Naive thymus-derived CD4-positive, alpha-beta T cell (primary cell): ENCODE measurements around the gene GCFC2. TPM values are rescaled to one million over a fixed set of nuclear protein-coding genes. Genes with fewer than 3 reads are reported as not detected.
A peak's percentile ranks its signal among the peaks of the same experiment; 100 is the strongest.
"Not testable (repeated sequence)": the region's sequence is repeated elsewhere in the genome, so short reads cannot be mapped to it uniquely, and the experiment has no call there.

Source experiments
- ATAC-seq: fragments of 150-1000 bp; cut with Tn5 transposase; 2 replicates; pipeline ENCODE4 v1.10.0; 2021; ENCODE audit warnings: mild to moderate bottlenecking, moderate library complexity
- CTCF ChIA-PET: fragments of 350-600 bp; sonication (Branson Sonifier 250); formaldehyde crosslinking; loops from one replicate; lab custom pipeline; 2021; ENCODE audit warnings: antibody characterized with exemption; lab: Charles Lee
- POLR2A ChIA-PET: fragments of 350-600 bp; sonication (Branson Sonifier 250); formaldehyde crosslinking; loops from one replicate; lab custom pipeline; 2021; ENCODE audit warnings: antibody characterized with exemption, inconsistent platforms; lab: Charles Lee
- DNase-seq, 9 donors: peaks; one replicate each; pipeline versions ENCODE4 v3.0.0 to v3.0.0-alpha.2; 2020 to 2022; ENCODE audit warnings: mixed read lengths in 1 of 9
- H3K27ac ChIP-seq: one replicate; pipeline ENCODE4 v1.7.0; 2013; ENCODE audit warnings: mild to moderate bottlenecking, low read depth, low read length, moderate library complexity
- H3K27me3 ChIP-seq, 2 donors: one replicate each; pipeline ENCODE4 v1.7.0; 2013; ENCODE audit warnings: low read length in 2 of 2, mild to moderate bottlenecking in 2 of 2, moderate library complexity in 2 of 2; ENCODE audit not compliant: control insufficient read depth in 2 of 2, insufficient read depth in 2 of 2
- H3K36me3 ChIP-seq, 3 experiments: 1 replicate in 2 of 3; 2 replicates in 1 of 3; pipeline ENCODE4 v1.7.0; 2013; ENCODE audit warnings: low read length in 3 of 3, mild to moderate bottlenecking in 3 of 3, moderate library complexity in 1 of 3; ENCODE audit not compliant: insufficient read depth in 3 of 3, control insufficient read depth in 2 of 3
- H3K4me1 ChIP-seq, 2 donors: one replicate each; pipeline ENCODE4 v1.7.0; 2013; ENCODE audit warnings: low read length in 2 of 2, mild to moderate bottlenecking in 2 of 2, moderate library complexity in 1 of 2; ENCODE audit not compliant: control insufficient read depth in 2 of 2, insufficient read depth in 2 of 2
- H3K4me3 ChIP-seq: 2 replicates; pipeline ENCODE4 v1.7.0; 2013; ENCODE audit warnings: mild to moderate bottlenecking, low read length
- H3K9me3 ChIP-seq, 3 experiments: 1 replicate in 2 of 3; 2 replicates in 1 of 3; pipeline ENCODE4 v1.7.0; 2013; ENCODE audit warnings: low read length in 3 of 3; ENCODE audit not compliant: control insufficient read depth in 2 of 3
- H3K27ac Mint-ChIP-seq, 9 donors: one replicate each; pipeline ENCODE4 v1.8.0; 2020 to 2022; ENCODE audit warnings: mixed read lengths in 9 of 9, mild to moderate bottlenecking in 8 of 9, moderate library complexity in 5 of 9, inconsistent platforms in 2 of 9
- H3K27me3 Mint-ChIP-seq, 5 donors: one replicate each; pipeline ENCODE4 v1.8.0; 2021 to 2022; ENCODE audit warnings: mixed read lengths in 5 of 5, mild to moderate bottlenecking in 1 of 5
- H3K36me3 Mint-ChIP-seq, 5 donors: one replicate each; pipeline ENCODE4 v1.8.0; 2020 to 2022; ENCODE audit warnings: mixed read lengths in 5 of 5, mild to moderate bottlenecking in 3 of 5, inconsistent platforms in 1 of 5
- H3K4me1 Mint-ChIP-seq, 7 donors: one replicate each; pipeline ENCODE4 v1.8.0; 2020 to 2022; ENCODE audit warnings: mixed read lengths in 7 of 7, mild to moderate bottlenecking in 3 of 7, inconsistent platforms in 1 of 7
- H3K4me3 Mint-ChIP-seq, 10 donors: one replicate each; pipeline ENCODE4 v1.8.0; 2020 to 2022; ENCODE audit warnings: mild to moderate bottlenecking in 10 of 10, mixed read lengths in 10 of 10, moderate library complexity in 6 of 10, inconsistent platforms in 2 of 10
- H3K9me3 Mint-ChIP-seq, 11 donors: one replicate each; pipeline ENCODE4 v1.8.0; 2020 to 2022; ENCODE audit warnings: mixed read lengths in 11 of 11, mild to moderate bottlenecking in 4 of 11, inconsistent platforms in 1 of 11, moderate library complexity in 1 of 11
- intact Hi-C, 2 donors: fragments of 100-400 bp; cut with micrococcal nuclease; formaldehyde crosslinking; loops; one replicate each; pipeline ENCODE4 v1.15.1; 2023
- polyA plus RNA-seq, 2 donors: library from polyadenylated mRNA; unstranded; fragments of 300-500 nt; fragmentation: Illumina TruSeq; gene quantifications; one replicate each; pipeline ENCODE4 v1.2.3, GENCODE V29; 2021
- total RNA-seq, 6 experiments: library from RNA in 5 of 6; stranded (reverse) in 5 of 6; gene quantifications; 1 replicate in 5 of 6; 2 replicates in 1 of 6; pipeline ENCODE4 v1.2.3 and lab custom pipeline; 2021 to 2026

Gene GCFC2
- total and polyA plus RNA-seq, 7 experiments from 2014 or later = 15.8 to 31.7 (median 26.5) TPM

- Mint-ChIP-seq H3K4me1 (peaks cover 0 to 10% (median 6%) of the 10 kb centered on the region in 7 donors), H3K27ac (no peak overlapping the region), H3K27me3 (no peaks in the 10 kb centered on the region), H3K4me3 (no peak overlapping the region), H3K9me3 (no peaks in the 10 kb centered on the region), H3K36me3 (peaks cover 4 to 32% (median 13%) of the 10 kb centered on the region in 5 donors)
- Histone ChIP-seq H3K4me1 (no peaks in the 10 kb centered on the region), H3K4me3 (no peak overlapping the region), H3K27ac (no peak overlapping the region), H3K9me3 (no peaks in the 10 kb centered on the region), H3K36me3 (peaks cover 0 to 22% (median 0%) of the 10 kb centered on the region in 3 experiments), H3K27me3 (no peaks in the 10 kb centered on the region)
- intact Hi-C loops = loop anchor here in 1 of 2 donors (2.0 kb wide), 1 partner anchor 35 kb away; the partner anchor contains the start of gene GCFC2
- ChIA-PET POLR2A (interaction anchor here (0.6 kb wide), 2 partner anchors 36 to 1559 kb away, joined by 3 read pairs; no protein-coding TSS in a partner anchor), CTCF (interaction anchor here (0.6 to 1.5 kb wide), 2 partner anchors 11 to 532 kb away, joined by 6 to 8 read pairs; no protein-coding TSS in a partner anchor)
- ATAC-seq = no peak
- DNase-seq = no peak
These were observed 34.8 kb downstream of the GCFC2 start for GRCh38 chr2:75675908-75676307.

GRCh38 chr2:75675423-75675822, 35.3 kb downstream of the GCFC2 start:
- H3K27ac Mint-ChIP-seq, H3K9me3 Mint-ChIP-seq, H3K4me3 ChIP-seq, DNase-seq, ATAC-seq, H3K27me3 Mint-ChIP-seq, H3K27me3 ChIP-seq, H3K4me3 Mint-ChIP-seq, CTCF ChIA-PET, H3K4me1 Mint-ChIP-seq, intact Hi-C loops, H3K9me3 ChIP-seq, H3K4me1 ChIP-seq, H3K27ac ChIP-seq: not testable (repeated sequence)
- POLR2A ChIA-PET = interaction anchor here (0.6 kb wide), 1 partner anchor 1560 kb away, joined by 3 read pairs; no protein-coding TSS in a partner anchor
- H3K36me3 ChIP-seq = peaks cover 0 to 21% (median 0%) of the 10 kb centered on the region in 3 experiments
- peaks cover 6 to 32% (median 16%) of the 10 kb centered on the region in 5 donors for H3K36me3 Mint-ChIP-seq

GRCh38 chr2:75667884-75668283, 42.8 kb downstream of the GCFC2 start:
- no peaks in the 10 kb centered on the region for H3K9me3 ChIP-seq
- ATAC-seq (no peak), DNase-seq (no peak)
- H3K27me3 Mint-ChIP-seq = no peaks in the 10 kb centered on the region
- H3K4me3 ChIP-seq = no peak overlapping the region
- CTCF ChIA-PET = interaction anchor here (0.7 to 1.6 kb wide), 3 partner anchors 11 to 112 kb away, joined by 3 to 4 read pairs (median 3); no protein-coding TSS in a partner anchor
- peaks cover 0 to 29% (median 0%) of the 10 kb centered on the region in 3 experiments for H3K36me3 ChIP-seq
- no peaks in the 10 kb centered on the region for H3K4me1 ChIP-seq
- H3K4me1 Mint-ChIP-seq = peaks cover 0 to 3% (median 0%) of the 10 kb centered on the region in 7 donors
- POLR2A ChIA-PET = interaction anchor here (0.6 to 1.0 kb wide), 2 partner anchors 29 to 32 kb away, joined by 3 to 4 read pairs; no protein-coding TSS in a partner anchor
- H3K36me3 Mint-ChIP-seq = peaks cover 6 to 45% (median 31%) of the 10 kb centered on the region in 5 donors
- H3K9me3 Mint-ChIP-seq = no peaks in the 10 kb centered on the region
- intact Hi-C loops = no loop called here
- H3K27ac Mint-ChIP-seq = no peak overlapping the region
- H3K4me3 Mint-ChIP-seq = no peak overlapping the region
- H3K27ac ChIP-seq = peak overlapping the region; percentile 7
- H3K27me3 ChIP-seq = no peaks in the 10 kb centered on the region

GRCh38 chr2:75666911-75667310, 43.8 kb downstream of the GCFC2 start:
- H3K36me3 ChIP-seq = peaks cover 0 to 32% (median 0%) of the 10 kb centered on the region in 3 experiments
- no peak for DNase-seq
- Mint-ChIP-seq H3K4me1 (peaks cover 0 to 3% (median 0%) of the 10 kb centered on the region in 7 donors), H3K27ac (no peak overlapping the region), H3K4me3 (no peak overlapping the region), H3K9me3 (no peaks in the 10 kb centered on the region), H3K36me3 (peaks cover 9 to 46% (median 28%) of the 10 kb centered on the region in 5 donors), H3K27me3 (no peaks in the 10 kb centered on the region)
- no peaks in the 10 kb centered on the region for H3K4me1 ChIP-seq
- no peak for ATAC-seq
- POLR2A ChIA-PET = interaction anchor here (0.6 kb wide), 1 partner anchor 11 kb away, joined by 5 read pairs; no protein-coding TSS in a partner anchor
- H3K4me3 ChIP-seq = no peak overlapping the region
- intact Hi-C loops = no loop called here
- no peaks in the 10 kb centered on the region for H3K9me3 ChIP-seq
- CTCF ChIA-PET = interaction anchor here (1.4 to 1.6 kb wide), 2 partner anchors 10 to 14 kb away, joined by 3 to 4 read pairs; no protein-coding TSS in a partner anchor
- H3K27ac ChIP-seq = no peak overlapping the region
- no peaks in the 10 kb centered on the region for H3K27me3 ChIP-seq

GRCh38 chr2:75657798-75658197, 52.9 kb downstream of the GCFC2 start:
- peaks cover 7 to 45% (median 21%) of the 10 kb centered on the region in 7 donors for H3K4me1 Mint-ChIP-seq
- peaks cover 41 to 94% (median 88%) of the 10 kb centered on the region in 5 donors for H3K36me3 Mint-ChIP-seq
- H3K27me3 ChIP-seq = no peaks in the 10 kb centered on the region
- POLR2A ChIA-PET = no interaction called here
- no peak overlapping the region for H3K27ac Mint-ChIP-seq
- CTCF ChIA-PET = interaction anchor here (0.8 to 1.0 kb wide), 2 partner anchors 10 to 18 kb away, joined by 3 to 5 read pairs; no protein-coding TSS in a partner anchor
- no peaks in the 10 kb centered on the region for H3K27me3 Mint-ChIP-seq
- ATAC-seq (no peak), DNase-seq (no peak)
- no peaks in the 10 kb centered on the region for H3K4me1 ChIP-seq
- no peak overlapping the region for H3K27ac ChIP-seq
- H3K4me3 ChIP-seq = no peak overlapping the region
- H3K4me3 Mint-ChIP-seq = no peak overlapping the region
- peaks cover 4 to 28% (median 16%) of the 10 kb centered on the region in 11 donors for H3K9me3 Mint-ChIP-seq
- H3K36me3 ChIP-seq = peaks cover 15 to 80% (median 18%) of the 10 kb centered on the region in 3 experiments
- peaks cover 0 to 4% (median 0%) of the 10 kb centered on the region in 3 experiments for H3K9me3 ChIP-seq
- intact Hi-C loops = no loop called here

GRCh38 chr2:75656563-75656962, 54.2 kb downstream of the GCFC2 start:
- Histone ChIP-seq H3K36me3 (peaks cover 18 to 86% (median 23%) of the 10 kb centered on the region in 3 experiments), H3K27ac (no peak overlapping the region), H3K4me3 (no peak overlapping the region), H3K9me3 (peaks cover 0 to 4% (median 0%) of the 10 kb centered on the region in 3 experiments), H3K4me1 (no peaks in the 10 kb centered on the region), H3K27me3 (no peaks in the 10 kb centered on the region)
- intact Hi-C loops = no loop called here
- Mint-ChIP-seq H3K4me1 (peaks cover 7 to 50% (median 24%) of the 10 kb centered on the region in 7 donors), H3K27ac (peak overlapping the region in 2 of 9 donors; percentile 3 to 26), H3K27me3 (no peaks in the 10 kb centered on the region), H3K9me3 (peaks cover 4 to 28% (median 16%) of the 10 kb centered on the region in 11 donors), H3K4me3 (no peak overlapping the region), H3K36me3 (peaks cover 41 to 93% (median 91%) of the 10 kb centered on the region in 5 donors)
- ChIA-PET CTCF (interaction anchor here (1.0 to 2.5 kb wide), 3 partner anchors 15 to 20 kb away, joined by 3 to 6 read pairs (median 5); no protein-coding TSS in a partner anchor), POLR2A (interaction anchor here (0.9 kb wide), 1 partner anchor 10 kb away, joined by 3 read pairs; the partner anchor contains the start of gene MRPL19)
- DNase-seq (no peak), ATAC-seq (no peak)
